Anterior cingulate cortex (tissue), 58 donors: Measurements from ENCODE around the gene MIER3.

Experiments
- DNase-seq, 58 donors: peaks; one replicate each; lab custom pipeline; 2025; lab: John Stamatoyannopoulos, UW

Gene MIER3

DNA sequence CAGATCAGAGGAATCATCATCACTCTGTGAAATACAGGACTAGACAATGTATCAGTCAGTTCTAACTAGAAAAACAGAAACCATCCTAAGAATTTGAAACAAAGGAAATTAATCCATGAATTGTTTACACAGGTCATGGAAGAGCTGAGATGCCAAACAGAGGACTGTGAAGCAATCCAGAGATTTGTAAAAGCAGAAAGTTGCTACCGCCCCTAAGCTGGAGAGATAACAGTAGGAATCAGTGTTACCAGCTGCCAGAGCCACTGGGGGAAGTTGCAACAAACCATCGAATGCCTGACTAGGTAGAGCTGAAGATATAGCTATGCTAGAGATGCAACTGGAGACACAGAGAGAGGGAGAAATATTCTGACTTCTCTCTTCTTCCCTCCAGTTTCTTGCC, 10.4 kb upstream of the MIER3 start:
- no peak for DNase-seq

DNA sequence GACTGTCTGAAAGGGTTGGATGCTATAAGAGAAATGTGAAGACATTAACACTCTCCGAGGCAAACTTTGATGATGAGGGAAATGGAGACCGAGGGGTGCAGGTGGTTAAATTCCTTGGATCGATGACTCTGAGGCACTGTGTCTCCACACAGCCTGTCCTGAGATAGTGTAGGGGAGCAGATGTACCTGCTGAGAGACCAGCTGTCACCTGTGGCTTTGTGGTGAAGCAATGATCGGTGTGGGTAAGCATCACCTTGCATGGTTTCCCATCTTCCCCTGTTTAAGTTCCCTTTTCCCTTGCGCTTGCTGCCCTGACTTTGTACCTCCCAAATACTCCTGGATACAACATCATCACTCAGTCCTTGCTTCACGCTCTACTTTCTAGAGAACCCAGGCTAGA, 9.8 kb upstream of the MIER3 start:
- DNase-seq: no peak

DNA sequence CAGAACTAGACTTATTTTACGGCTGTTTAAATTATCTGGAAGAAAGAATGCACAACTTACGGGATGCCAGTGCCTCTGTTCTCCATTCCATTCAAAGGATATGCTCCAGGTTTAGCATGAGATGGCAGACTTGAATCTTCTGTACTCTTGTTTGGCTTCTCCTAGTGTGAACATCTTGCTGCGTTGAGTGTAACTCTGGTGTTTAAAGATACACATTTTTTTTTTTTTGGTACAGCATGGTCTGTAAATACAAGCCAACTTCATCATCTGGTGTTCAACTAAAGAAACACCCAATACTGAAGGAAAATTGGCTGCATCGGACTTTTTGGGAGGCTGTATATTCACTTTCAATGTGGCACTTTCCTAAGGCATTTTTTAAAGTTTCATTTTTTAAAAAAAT, 7.4 kb upstream of the MIER3 start:
- no peak for DNase-seq

DNA sequence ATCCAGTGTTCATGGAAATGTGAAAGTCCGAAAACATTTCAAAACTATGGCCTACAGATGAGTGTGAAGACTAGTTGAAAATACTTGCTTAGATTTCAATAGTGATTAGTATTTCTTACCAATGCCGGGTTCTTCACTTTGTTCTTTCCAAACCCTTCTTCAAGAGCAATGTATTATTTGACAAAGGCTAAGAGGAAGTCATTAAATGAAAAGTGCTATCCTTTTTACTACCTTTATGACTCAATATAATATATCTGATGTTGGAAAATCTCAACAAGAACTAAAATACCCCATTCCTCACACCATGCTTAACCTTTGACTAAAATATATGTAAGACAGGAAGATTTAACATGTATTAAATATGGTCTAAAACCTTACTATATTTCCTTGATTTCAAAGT, 6.7 kb upstream of the MIER3 start:
- DNase-seq: no peak

DNA sequence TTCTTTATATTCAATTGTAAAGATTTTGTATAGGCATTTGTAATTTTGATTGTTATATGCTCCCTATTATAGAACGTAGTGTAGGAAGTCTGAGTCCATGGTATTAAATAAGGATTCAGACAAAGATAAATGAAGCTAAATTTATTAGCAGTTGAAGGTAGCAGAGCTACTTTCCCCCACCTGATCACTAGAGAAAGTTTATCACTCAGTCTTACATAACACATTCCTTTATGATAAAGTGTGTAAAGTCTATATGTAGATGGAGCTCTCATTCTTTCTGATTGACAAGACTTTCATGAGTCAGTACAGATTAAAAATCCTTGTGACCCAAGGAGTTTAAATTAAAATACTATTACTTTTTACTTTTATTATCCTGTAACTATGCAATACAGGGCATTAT, 2.3 kb upstream of the MIER3 start:
- no peak for DNase-seq

DNA sequence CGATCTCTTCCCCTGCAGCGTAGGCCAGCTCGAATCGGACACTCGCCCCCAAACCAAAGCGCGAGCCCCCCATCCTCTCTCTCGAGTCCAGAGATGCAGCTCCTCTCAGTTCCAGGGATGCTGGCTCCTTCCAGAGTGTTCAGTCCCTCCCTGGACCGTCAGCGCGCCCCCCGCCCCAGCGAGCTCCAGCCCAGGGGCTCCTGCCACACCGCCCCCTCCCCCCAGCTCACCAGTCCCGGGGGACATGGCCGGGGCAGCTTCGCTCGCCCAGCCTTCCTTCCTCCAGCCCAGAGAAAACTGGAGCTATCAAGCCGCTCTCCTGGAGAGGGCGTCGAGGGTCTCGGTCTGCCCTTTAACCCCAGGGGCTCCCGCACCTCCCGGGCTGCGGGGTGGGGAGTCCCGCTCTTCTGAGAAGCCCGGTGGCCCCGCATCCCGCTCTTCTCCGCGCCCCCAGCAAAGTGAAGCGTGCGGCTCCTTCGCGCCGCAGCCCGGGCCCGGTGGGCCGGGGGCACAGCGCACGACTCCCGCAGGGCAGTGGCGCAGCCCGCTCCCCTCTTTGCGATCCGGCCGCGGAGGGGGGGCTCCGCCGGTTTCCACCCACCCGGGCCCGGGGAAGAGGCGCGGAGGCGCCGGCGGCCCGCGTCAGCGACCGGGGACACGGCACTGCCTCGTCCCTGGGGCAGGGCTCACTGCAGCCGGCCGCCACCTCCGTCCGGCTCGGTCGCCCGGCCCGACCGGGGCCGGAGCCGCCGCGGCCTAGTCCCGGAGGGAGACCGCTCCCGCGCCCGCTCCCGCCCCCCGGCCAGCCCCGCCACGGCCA, 587 bp downstream of the MIER3 start:
- peak in 42 of 58 donors; percentile 6 to 78 (median 36) for DNase-seq

DNA sequence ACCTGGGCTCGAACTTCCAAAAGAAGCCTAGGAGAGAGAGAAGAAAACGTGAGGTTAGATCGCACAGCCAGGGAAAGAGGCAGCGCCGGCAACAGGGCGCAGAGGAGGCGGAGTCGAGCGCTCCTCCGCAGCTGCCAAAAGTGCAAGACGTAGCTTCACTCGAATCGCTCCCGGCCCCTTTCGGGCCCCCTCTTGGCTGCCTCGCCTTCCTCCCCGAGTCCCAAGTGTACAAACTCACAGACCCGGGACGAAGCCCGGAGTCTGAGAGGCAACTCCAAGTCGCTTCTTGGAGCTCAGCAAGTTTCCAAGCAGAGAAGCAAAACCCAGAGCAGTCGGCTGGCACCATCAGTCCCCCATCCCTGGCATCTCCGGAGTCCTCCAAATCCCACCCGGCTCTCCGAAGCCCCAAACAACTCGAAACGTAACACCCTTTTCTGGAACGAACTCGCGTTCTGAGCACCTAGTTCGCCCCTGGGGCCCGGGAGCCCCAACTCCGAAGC, 1.2 kb downstream of the MIER3 start:
- DNase-seq: peak in 51 of 58 donors; percentile 2 to 70 (median 34)

DNA sequence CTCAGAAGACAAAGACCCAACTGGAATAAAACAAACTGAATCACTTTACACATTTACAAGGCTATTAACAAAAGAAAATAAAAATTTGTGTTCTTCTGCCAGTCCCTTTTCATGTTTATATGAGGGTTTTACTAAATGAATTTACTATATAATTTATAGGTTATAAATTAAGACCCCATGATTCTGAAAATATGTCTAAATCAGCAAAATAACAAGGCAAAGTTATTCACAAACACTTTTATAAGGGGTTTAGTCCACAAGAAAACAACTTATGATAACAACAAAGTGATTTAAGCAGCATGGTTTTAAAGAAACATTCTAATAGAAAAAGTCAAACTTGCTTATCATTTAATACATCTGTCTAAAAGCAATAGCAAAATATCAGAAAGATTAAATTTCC, 4.9 kb downstream of the MIER3 start:
- DNase-seq: no peak

DNA sequence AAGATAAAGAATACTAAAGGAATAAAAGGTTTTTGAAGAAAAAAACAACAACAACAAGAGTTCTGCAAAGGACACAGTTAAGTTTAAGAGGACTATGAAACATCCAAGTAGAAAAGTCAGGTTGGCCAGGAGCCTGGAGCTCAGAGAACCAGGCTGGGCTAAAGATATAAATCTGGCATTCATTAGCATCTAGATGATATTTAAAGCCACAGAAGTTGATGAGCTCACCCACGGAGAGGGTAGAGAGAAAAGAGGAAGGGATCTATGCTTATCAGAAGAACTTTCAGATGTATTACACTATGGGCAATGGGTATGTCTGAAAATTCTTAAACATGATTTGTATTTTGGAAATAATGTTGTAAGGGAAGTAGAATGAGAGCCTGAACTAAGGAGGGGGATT, 9.9 kb downstream of the MIER3 start:
- no peak for DNase-seq

DNA sequence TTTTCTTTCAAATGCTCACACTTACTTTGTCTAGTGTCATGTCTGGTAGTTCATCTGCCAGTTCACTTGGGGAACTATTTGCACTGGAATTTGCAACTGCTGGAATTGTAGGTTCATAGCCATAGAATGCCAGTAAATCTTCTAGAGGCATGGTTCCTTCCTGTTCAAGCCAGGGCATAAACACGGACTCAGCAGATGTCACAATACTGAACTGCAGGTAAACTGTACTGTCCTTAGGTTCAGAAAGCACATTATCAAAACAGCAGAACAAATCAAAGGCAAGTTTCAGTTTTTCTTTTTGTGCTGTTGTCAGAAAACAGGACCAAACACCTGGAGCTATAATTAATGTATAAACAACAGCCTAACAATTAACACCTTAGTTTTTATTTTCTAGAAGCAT, 13.1 kb downstream of the MIER3 start:
- no peak for DNase-seq

DNA sequence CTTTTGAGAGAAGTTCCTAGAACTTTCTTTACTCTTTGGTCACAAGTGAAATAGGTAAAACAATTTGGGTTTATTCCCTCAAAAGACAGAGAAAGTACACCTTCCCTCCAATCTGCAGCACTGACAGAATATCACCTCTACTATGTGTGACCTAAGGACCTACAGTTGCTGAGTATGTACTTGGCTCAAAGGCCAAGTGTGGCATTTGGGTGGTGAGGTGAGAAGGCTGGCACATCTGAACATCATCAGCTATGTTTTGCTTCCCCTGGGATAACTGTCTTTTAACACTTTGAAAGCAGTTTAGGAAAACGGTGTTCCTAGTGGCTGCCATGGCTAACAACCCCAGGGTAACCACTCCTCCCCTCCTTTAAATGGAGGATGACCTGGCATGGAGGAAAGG, 17.6 kb downstream of the MIER3 start:
- DNase-seq: no peak

DNA sequence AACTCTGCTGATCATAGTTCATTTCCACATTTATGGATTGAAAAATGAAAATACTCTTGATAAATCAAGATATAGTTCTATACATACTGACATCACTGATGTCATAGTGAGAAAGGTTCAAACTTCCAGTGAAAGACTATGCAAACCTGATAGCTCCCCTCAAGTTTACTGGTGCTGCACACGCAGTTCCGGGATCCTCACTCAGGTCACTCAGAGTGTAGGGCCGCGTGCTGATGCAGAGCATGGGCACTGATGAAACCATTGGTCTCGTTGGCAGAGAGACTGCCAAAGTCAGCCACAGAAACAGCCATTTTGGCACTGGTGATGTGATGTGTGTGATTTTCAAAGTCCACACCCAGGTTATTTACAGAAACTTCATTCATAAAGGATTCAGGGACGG, 29.0 kb downstream of the MIER3 start:
- no peak for DNase-seq

DNA sequence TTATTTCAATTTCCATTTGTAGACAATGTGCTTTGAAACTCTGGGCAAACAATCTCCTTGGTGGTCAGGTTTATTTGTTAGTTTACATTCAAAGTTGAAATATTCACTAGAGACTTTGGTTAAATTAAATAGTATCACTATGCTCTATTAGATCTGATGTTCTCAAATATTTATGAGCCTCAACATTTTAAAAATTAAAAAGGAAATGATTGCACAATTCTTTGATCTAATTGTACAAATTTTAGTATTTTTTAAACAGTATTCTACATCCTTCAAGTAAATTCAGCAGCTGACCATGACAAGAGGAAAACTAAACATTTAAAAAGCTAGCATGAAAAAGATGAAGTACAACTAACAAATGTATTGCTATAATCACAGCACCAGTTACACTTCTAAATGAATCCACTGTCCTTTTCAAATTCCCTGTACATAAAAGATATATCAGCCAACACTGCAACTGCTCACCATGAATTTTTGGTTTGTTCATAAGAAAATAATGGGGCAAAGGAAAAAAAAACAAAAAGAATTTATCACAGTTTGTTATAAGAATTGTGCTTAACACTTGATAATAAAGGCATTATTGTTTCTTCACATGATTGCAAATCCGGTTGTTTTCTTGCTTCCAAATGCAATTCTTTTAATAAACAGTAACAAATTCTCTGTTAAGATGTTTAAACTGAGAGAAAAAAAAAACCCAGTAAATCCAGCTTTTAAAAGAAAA, 31.8 kb downstream of the MIER3 start:
- no peak for DNase-seq

DNA sequence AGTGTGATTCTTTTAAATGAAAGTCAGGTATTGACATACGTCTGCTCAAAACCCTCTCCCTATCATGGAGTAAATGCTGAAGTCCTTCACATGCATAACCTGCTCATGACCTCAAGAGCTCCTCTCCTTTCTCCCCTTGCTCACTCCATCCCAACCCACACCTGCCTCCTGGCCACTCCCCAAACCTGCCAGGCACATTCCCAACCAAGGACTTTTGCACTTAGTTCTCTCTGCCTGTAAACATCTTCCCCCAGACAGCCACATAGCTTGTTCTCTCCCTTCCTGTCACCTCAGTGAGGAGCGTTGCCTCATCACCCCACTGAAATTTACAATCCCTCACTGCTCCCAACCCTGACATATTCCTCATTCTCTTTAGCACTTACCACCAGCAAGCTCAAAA, 33.9 kb downstream of the MIER3 start:
- DNase-seq: no peak

DNA sequence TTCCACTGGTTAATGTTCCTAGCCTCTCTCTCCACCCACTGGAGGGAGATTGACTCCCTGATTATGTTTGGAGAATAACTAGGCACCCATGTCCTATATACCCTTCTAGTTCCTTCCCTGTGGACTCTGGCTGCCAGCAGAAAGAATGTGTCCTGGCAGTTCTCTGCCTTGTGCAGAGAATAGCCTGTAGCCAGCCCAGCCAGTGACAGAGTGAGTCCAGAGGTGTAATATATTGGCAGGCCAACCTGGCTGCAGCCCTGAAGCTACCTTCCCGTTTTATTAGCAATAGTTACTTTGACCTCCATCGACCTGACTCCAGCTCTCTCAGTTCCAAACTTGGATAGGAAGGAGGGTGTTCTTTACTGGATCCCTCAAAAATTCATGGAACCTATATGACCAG, 34.4 kb downstream of the MIER3 start:
- no peak for DNase-seq

DNA sequence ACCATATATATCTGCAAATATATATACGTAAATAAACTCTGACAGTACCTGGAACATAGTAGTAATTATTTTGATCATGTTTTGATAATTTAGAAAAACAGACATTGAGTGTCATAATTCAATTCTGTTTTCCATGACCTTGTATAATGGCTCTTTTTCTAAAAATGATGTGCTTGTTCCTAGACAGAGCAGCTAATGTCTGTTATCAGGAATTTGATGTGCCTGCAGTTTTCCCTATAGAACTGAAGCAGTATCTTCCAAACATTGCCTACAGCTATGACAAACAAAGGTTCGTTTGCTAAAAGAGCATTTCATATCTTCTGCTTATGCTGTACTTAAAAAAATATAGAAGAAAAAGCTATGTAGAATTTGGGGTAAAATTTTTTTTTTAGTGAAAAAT, 37.2 kb downstream of the MIER3 start:
- no peak for DNase-seq

DNA sequence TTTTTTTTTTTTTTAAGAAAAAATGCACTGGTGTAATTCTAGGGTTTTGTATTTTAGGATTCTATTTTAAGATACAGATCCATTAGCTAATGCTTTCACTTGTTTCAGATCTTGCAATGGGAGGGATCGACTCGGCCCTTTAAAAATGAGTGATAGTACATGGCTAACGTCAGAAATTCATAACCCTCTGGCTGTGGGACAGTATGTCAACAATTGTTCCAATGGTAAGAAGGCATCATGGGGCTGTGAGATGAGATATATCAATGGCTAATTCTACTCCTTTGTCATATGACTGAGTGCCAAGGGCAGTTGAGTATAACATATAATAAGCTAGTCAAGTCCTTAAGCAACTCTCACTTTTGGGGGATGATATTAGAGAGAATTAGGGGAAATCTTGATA, 38.2 kb downstream of the MIER3 start:
- DNase-seq: no peak

DNA sequence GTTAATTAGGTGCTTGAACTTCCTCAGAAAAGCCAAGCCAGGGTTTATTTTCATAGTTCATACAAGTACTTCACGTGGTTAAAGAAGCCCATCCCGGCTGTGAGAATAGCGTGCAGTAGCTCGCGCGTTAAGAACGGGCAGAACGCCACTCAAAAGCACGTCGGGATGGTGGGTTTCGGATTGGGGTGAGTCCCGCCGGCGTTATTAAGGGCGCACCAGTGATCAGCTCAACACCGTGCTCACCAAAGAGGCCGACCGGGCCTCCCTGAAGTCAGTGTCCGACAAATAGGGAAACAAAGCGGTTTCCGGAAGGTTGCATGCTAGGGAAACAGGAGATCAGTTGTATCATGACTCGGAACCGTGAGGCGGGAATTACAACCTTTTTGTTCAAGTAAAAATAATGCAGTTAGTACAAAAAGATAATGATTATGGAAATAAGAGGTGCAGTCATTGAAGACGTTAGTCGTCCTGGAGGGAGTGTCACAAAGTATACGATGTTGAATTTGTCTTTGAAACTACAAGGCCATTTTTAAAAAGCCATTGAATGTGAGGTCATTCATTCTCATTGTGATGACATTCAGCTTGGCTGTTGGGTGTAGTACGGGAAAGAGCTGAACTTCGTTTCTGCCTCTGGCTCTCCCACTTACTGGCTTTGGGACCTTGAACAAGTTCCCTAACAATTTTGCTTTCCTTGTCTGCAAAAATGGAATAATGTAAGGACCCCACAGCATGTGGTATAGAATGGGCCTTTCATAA, 41.5 kb downstream of the MIER3 start:
- DNase-seq: peak in 27 of 58 donors; percentile 22 to 79 (median 46)

DNA sequence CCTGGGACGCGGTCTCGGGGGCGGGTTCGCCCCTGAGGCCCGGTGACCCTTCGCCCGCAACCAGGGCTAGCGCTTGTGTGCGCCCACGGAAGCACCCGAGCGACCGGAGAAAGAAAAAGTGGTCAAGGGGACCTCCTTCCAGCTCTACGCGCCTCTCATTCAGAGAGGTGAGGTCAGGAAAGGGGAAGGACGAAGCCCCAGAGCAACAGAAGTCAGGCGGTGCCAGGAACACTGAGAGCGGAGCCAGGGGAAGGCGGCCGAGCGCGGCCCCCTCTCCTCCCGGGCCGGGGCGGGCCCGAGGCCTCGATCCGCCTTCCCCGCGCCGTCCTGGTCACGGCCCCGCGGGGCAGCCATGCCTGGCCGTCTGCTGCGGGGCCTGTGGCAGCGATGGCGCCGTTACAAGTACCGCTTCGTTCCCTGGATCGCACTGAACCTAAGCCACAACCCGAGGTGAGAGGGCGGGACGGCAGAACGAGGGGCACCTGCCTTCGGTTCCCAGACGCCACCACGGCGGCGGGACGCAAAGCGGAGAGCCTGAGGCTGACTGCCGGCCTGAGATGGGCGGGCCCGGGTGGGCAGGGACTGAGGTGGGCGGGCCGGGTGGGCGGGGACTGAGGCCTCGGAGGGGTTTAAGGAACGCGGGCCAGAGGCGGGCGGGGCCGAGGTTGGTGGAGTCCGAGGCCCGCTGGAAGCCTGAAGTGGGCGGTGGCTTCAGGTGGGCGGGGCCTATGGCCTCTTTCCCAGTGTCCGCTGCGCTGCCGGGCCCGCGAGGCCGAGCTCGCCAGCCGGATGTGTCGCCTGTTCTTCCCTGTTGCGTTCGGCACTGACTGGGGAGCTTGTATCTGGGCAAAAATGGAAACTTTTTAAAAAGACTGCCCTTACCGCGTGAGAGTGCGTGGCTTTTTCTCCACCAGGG, 42.4 kb downstream of the MIER3 start, which contains the start of gene SETD9:
Gene SETD9, plus strand, starts transcription at position 303 of the 916 bp plus-strand sequence. Its CDS starts 50 bp downstream, at position 353.
- peak; percentile 46 to 99 (median 95) for DNase-seq

DNA sequence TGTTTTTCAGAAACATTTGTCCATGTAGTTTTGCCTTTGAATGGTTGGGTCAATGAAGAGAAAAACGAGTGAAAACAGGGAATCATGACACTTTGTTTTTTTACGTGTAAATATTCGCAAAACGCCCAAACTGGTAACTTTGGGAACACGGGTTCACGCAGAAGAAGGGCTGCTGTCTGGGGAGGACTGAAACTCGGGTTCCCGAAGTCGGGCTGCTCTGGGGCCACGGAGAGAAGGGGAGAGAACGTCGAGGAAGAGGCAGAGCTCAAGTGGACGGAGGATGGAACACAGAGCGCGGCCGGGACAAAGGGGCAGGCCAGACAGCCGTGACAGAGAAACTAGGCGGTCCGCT, 43.0 kb downstream of the MIER3 start:
- peak in 17 of 58 donors; percentile 43 to 81 (median 66) for DNase-seq
